HuH-7.5 (cell line): ENCODE measurements around the gene LARGE1.

ENCODE experiments used
- DNase-seq: peaks from one replicate; pipeline ENCODE4 v3.0.0; 2011; ENCODE audit warnings: low spot score

LARGE1 gene

GRCh38 chr22:33561149-33561807 is 359.0 kb downstream of the LARGE1 start:
- no peak for DNase-seq

- DNase-seq: no peak
These were observed 362.4 kb downstream of the LARGE1 start for GRCh38 chr22:33557836-33558235.

- DNase-seq: no peak
These were observed 364.3 kb downstream of the LARGE1 start for GRCh38 chr22:33555814-33556522.

DNA sequence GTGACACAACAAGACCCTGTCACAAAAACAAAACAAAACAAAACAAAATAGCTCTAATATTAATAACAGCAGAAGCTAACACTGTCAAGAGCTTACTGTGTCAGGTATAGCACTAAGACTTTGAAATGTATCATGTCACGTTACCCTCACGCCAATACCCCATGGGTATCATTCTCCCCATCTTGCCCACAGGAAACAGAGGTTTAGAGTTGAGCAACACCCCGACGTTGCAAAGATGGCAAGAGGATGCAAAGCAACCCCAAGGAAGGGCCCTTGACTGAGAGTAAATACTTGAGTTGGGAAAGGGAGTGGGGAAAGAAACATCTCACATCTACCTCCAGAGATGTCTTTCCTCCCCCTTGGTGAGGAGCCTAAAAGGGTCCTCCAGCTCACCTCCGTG is 366.8 kb downstream of the LARGE1 start:
- no peak for DNase-seq

GRCh38 chr22:33544707-33545106 is 375.6 kb downstream of the LARGE1 start:
- DNase-seq: no peak

DNA sequence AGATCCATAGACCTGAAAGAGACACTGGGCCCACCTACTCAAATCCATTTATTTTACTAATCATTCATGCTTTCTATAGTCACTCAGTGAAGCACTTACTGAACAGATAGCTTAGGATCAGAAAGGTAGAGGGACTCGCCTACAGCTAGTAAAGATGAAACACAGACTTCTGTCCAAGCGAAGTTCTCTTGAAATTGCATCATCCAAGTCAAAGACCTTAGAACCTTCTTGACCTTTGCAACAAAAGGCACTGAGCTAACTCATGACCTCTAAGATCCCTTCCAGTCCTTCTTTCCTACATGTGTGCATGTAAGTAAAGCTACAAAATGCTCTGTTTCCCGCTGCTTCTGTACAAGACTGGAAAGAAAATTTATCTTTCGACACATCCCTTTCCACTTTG is 377.6 kb downstream of the LARGE1 start:
- no peak for DNase-seq

DNA sequence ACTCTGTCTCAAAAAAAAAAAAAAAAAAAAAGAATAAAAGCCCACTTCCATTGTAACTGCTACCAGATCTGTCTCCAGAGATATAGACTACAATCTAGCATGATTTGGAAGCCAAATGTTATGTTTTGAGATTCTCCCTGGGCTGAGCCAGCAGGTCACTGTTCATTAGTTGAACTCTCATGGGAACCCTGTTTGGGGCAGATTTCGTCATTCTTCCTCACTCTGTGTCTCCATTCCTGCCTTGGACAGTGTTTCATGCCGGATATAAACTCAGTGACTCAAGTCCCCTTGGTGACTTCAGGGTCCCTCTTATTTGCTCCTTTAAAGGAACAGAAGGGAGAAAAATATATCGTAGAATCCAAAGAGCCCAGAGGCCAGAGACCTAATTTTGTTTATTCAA is 378.1 kb downstream of the LARGE1 start:
- DNase-seq: no peak

- peak; percentile 49 for DNase-seq
These were observed 380.1 kb downstream of the LARGE1 start for GRCh38 chr22:33539902-33540751.

GRCh38 chr22:33539202-33539901 is 380.9 kb downstream of the LARGE1 start:
- DNase-seq: no peak

GRCh38 chr22:33538277-33538885 is 381.9 kb downstream of the LARGE1 start:
- no peak for DNase-seq

GRCh38 chr22:33537059-33537458 is 383.2 kb downstream of the LARGE1 start:
- DNase-seq: no peak

GRCh38 chr22:33535937-33536875 is 384.1 kb downstream of the LARGE1 start:
- no peak for DNase-seq

GRCh38 chr22:33529424-33530113 is 390.7 kb downstream of the LARGE1 start:
- DNase-seq: no peak

DNA sequence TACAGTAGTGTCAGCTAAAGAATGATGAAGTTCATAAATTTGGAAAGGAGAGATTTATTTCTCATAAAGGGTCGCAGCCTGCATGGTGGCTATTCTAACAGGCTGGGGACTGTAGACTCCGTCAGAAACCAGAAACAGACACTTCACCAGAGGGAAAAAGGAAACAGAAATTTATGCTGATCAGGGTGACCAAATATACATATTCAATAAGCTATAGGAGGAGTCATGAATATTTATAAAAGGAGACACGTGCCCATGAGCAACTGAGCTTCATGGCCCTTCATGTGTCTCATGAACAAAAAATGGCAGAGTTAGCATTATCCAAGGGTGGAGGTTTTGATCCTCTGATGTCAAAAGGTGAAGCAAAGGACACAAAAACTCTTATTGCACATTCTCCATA is 392.1 kb downstream of the LARGE1 start:
- DNase-seq: no peak

- no peak for DNase-seq
These were observed 393.7 kb downstream of the LARGE1 start for GRCh38 chr22:33526434-33527107.

DNA sequence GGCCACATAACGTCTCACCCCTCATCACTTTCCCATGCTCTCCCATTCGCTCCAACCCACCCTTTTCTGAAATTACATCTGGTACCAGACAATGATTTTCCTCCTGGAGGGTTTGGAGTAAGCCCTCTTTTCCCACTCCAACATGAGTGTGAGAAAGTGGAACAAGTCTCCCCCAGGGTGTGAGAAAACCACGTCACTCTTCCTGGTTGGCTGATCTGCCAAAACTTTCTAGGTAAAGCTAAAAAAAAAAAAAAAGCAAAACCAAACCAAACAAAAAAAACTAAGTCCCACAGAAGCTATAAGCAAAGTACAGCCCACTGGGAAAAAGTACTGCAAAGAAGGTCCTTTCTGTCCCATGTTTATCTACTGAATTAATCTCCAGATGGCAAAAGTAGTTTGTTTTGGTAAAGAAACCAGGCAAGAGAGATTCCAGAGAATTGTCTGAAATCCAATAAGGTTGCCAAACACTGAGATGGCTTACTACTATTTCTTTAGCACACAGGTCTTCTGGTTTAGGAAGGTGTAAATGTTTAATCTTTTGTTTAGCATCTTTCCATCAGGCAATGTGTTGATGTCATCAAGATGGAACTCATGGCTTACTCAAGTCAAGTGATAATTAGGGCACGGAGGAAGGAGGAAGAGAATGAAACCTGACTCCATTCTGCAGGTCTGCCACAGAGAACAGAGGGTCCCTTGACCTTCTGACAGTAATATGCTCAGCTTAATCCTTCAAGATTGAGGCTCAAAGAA is 395.6 kb downstream of the LARGE1 start:
- DNase-seq: no peak

GRCh38 chr22:33521879-33522665 is 398.2 kb downstream of the LARGE1 start:
- no peak for DNase-seq
